GM13976 (cell line): Measurements from ENCODE around the gene NPIPB2.
"Not testable (repeated sequence)": the region's sequence is repeated elsewhere in the genome, so short reads cannot be mapped to it uniquely, and the experiment has no call there.

ENCODE experiments used
- DNase-seq: peaks from one replicate; pipeline ENCODE4 v3.0.0; 2012; ENCODE audit warnings: low spot score
- CTCF ChIP-seq: IDR thresholded peaks from 2 replicates; pipeline ENCODE4 v1.5.1; 2012; ENCODE audit warnings: borderline replicate concordance, mild to moderate bottlenecking; ENCODE audit not compliant: insufficient read depth; ENCODE audit errors: extremely low read depth, missing control alignments, control extremely low read depth
- in situ Hi-C: fragments of 300-500 bp; cut with MboI; formaldehyde crosslinking; loops from one replicate; pipeline ENCODE4 v1.12.0; 2022; ENCODE audit warnings: low sequenced_read_pairs, mixed read lengths, inconsistent platforms; ENCODE audit not compliant: unreplicated experiment

The NPIPB2 gene

DNA sequence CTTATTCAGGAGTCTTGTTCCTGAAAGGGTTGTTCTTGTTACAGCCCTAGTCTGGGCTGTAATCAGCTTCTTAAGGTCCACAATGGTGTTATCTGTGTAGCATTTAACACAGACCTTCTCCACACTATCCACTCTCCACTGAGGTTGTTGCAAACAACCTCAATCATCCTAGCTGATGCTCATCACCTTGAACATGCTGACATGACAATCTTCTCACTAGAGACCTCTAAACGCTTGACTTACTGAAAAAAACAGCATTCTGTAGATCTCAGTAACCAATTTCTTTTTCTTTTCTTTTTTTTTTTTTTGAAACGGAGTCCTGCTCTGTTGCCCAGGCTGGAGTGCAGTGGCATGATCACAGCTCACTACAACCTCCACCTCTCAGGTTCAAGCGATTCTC is 26.7 kb upstream of the NPIPB2 start:
- DNase-seq = no peak
- in situ Hi-C loops = no loop called here
- no peak for TF ChIP-seq CTCF

- in situ Hi-C loops = no loop called here
- no peak for TF ChIP-seq CTCF
- no peak for DNase-seq
These were observed 25.5 kb upstream of the NPIPB2 start for GRCh38 chr16:11967195-11967911.

GRCh38 chr16:11966173-11966572 is 24.3 kb upstream of the NPIPB2 start:
- in situ Hi-C loops = no loop called here
- DNase-seq = peak; percentile 54
- TF ChIP-seq CTCF = no peak

DNA sequence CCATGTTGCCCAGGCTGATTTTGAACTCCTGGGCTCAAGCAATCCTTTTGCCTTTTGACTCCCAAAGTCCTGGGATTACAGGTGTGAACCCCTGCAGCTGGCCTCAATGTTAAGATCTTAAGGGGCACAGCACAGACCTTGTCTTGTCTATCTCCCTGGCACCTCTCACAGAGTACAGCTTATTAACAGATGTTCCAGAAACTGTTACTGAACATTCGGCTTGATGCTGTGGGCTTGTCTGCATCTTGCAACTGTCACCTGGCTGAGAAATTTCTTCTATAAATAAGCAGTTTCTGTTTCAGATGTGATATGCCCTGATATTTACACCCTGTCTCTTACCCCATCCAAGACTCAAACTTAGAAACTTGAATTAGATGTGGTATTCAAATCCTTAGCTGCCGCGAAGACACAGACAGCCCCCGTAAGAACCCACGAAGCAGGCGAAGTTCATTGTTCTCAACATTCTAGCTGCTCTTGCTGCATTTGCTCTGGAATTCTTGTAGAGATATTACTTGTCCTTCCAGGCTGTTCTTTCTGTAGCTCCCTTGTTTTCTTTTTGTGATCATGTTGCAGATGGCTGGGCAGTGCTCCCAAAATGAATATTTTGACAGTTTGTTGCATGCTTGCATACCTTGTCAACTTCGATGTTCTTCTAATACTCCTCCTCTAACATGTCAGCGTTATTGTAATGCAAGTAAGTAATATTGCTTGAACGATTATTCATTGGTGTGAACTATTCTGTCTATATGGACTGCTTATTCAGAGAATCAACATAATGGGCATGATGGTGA is 23.1 kb upstream of the NPIPB2 start, which contains the start of gene TNFRSF17:
Gene TNFRSF17 (plus strand): TSS at position 450 of the 791 bp plus-strand sequence. CDS start 115 bp downstream, at position 565.
- DNase-seq = peak; percentile 64
- TF ChIP-seq CTCF = no peak
- in situ Hi-C loops = no loop called here

- TF ChIP-seq CTCF = no peak
- DNase-seq = no peak
- in situ Hi-C loops = no loop called here
These were observed 21.9 kb upstream of the NPIPB2 start for GRCh38 chr16:11963706-11964105.

DNA sequence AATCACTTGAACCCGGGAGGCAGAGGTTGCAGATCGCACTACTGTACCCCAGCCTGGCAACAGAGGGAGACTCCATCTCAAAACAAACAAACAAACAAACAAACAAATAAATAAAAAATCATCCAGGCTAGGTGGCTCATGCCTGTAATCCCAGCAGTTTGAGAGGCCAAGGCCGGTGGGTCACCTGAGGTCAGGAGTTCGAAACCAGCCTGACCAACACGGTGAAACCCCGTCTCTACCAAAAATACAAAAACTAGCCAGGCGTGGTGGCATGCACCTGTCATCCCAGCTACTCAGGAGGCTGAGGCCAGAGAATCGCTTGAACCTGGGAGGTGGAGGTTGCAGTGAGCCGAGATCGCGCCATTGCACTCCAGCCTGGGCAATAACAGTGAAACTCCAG is 21.1 kb upstream of the NPIPB2 start:
- in situ Hi-C loops, DNase-seq: not testable (repeated sequence)

DNA sequence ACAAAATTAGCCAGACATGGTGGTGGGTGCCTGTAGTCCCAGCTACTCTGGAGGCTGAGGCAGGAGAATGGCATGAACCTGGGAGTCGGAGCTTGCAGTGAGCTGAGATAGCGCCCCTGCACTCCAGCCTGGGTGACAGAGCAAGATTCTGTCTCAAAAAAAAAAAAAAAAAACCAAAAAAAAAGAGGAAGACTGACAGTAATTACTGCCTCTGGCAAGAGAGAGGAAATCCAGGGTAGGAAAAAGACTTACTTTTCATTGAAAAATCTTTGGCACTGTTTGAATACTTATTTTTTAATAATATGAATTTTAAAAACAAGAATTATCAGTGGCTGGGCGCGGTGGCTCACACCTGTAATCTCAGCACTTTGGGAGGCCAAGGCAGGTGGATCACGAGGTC is 20.6 kb upstream of the NPIPB2 start:
- DNase-seq, in situ Hi-C loops: not testable (repeated sequence)
